Testis (tissue), 3 donors: ENCODE data around the gene KCNQ5. TPM values are rescaled to one million over a fixed set of nuclear protein-coding genes. Genes with fewer than 3 reads are reported as not detected.

Experiments
- DNase-seq: peaks from one replicate; pipeline ENCODE4 v3.0.0-alpha.2; 2019
- H3K27ac ChIP-seq, 2 donors: fragments of 200-600 bp; sonication (generic); one replicate each; pipeline ENCODE4 v1.5.1; 2019
- H3K27me3 ChIP-seq: fragments of 200-600 bp; sonication (generic); one replicate; pipeline ENCODE4 v1.5.1; 2019
- H3K36me3 ChIP-seq: fragments of 200-600 bp; sonication (generic); one replicate; pipeline ENCODE4 v1.5.1; 2017; ENCODE audit warnings: low read depth; ENCODE audit errors: missing control alignments
- H3K4me1 ChIP-seq: fragments of 200-600 bp; sonication (generic); one replicate; pipeline ENCODE4 v1.5.1; 2019
- H3K4me3 ChIP-seq, 2 donors: fragments of 200-600 bp; sonication (generic); one replicate each; pipeline ENCODE4 v1.5.1; 2017 to 2019
- H3K9me3 ChIP-seq: fragments of 200-600 bp; sonication (generic); one replicate; pipeline ENCODE4 v1.5.1; 2017
- POLR2A ChIP-seq: fragments of 450-650 bp; IDR thresholded peaks from one replicate; pipeline ENCODE4 v1.6.1; 2017; ENCODE audit warnings: antibody characterized with exemption, mild to moderate bottlenecking, moderate library complexity
- WGBS, 2 donors: methylation state at CpG; one replicate each; pipeline ENCODE4 v1.1.5; 2018; 5-methylcytosine and 5-hydroxymethylcytosine counted together
- intact Hi-C: fragments of 100-400 bp; cut with DNase I; formaldehyde crosslinking; loops from one replicate; pipeline ENCODE4 v1.15.1; 2023; ENCODE audit warnings: low total_unique reads
- polyA plus RNA-seq: library from polyadenylated mRNA; stranded (reverse); fragments of 350-450 nt; fragmentation: Illumina TruSeq; extraction: RNeasy Lipid Tissue Mini Kit (QIAGEN cat#74804); gene quantifications from one replicate; pipeline ENCODE4 v1.2.3, GENCODE V29; 2014; ENCODE audit warnings: low read depth, low replicate concordance; ENCODE audit not compliant: insufficient read depth
- total RNA-seq, 2 donors: library from RNA; depleted of rRNA; stranded (reverse); fragments of >200 nt; gene quantifications; one replicate each; pipeline ENCODE4 v1.2.3, GENCODE V29; 2016
- TF ChIP-seq, protein P1 (sequence below), 3 experiments: fragments of 450-650 bp in 2 of 3; fragments of 200-600 bp in 1 of 3; sonication (generic) in 1 of 3; IDR thresholded peaks; one replicate each; pipeline ENCODE4 v1.5.1; 2016 to 2019; ENCODE audit warnings: antibody characterized with exemption in 3 of 3, mild to moderate bottlenecking in 2 of 3, moderate library complexity in 1 of 3

KCNQ5 gene
- total and polyA plus RNA-seq, 3 donors from 2014 or later, result 0.43 to 1.1 (median 0.73) TPM

DNA sequence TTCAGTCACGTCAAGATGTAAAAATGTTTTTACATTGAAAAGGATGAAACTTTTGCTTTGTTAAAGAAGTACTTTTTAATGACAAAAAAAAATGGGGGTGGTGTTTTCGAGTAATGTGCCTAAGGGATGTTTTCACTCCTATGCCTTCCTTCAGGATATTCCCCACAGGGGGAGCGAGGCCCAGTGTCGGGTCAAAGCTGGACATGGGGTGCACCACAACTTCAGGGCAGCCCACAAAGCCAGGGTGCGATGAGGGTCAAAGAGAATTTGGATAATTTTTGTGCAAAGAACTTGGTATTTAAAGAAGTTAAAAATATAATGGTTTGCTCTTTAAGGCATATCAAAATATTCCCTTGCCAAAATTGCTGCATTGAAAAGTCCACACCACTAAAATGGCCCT lies 247.8 kb downstream of the KCNQ5 start:
- no peak overlapping the region for H3K27ac ChIP-seq
- no peaks in the 10 kb centered on the region for H3K36me3 ChIP-seq
- intact Hi-C loops, result no loop called here
- no peak for TF ChIP-seq POLR2A
- no peaks in the 10 kb centered on the region for H3K9me3 ChIP-seq
- H3K27me3 ChIP-seq, result no peaks in the 10 kb centered on the region
- no peak overlapping the region for H3K4me3 ChIP-seq
- no peak for DNase-seq
- WGBS, 2 donors, result 90 to 92% methylated on average over 5 of the region's 5 CpGs
- no peaks in the 10 kb centered on the region for H3K4me1 ChIP-seq

DNA sequence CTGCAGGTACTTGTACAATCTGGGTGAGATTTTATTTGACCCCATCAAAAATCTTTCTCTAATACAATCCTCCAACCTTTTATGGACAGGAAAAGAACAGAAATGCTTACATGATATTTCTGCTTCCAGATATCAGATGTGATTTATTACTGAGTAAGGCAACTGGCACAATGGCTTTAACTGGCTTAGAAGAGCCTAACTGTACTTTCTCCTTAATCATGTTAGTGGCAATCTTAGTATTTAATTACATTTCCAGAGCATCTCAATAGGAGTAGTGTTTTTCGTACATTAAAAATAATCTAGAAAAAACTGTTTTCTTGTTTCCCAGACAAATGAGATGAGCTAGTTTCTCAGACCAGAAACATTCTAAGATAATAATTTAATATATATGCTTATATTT lies 251.6 kb downstream of the KCNQ5 start:
- 88 to 92% methylated on average over 1 of the region's 1 CpG for WGBS, 2 donors
- DNase-seq, result no peak
- Histone ChIP-seq H3K9me3 (no peaks in the 10 kb centered on the region), H3K27me3 (no peaks in the 10 kb centered on the region), H3K27ac (no peak overlapping the region), H3K4me1 (no peaks in the 10 kb centered on the region), H3K4me3 (no peak overlapping the region), H3K36me3 (no peaks in the 10 kb centered on the region)
- no peak for TF ChIP-seq POLR2A
- TF ChIP-seq, protein P1, sequence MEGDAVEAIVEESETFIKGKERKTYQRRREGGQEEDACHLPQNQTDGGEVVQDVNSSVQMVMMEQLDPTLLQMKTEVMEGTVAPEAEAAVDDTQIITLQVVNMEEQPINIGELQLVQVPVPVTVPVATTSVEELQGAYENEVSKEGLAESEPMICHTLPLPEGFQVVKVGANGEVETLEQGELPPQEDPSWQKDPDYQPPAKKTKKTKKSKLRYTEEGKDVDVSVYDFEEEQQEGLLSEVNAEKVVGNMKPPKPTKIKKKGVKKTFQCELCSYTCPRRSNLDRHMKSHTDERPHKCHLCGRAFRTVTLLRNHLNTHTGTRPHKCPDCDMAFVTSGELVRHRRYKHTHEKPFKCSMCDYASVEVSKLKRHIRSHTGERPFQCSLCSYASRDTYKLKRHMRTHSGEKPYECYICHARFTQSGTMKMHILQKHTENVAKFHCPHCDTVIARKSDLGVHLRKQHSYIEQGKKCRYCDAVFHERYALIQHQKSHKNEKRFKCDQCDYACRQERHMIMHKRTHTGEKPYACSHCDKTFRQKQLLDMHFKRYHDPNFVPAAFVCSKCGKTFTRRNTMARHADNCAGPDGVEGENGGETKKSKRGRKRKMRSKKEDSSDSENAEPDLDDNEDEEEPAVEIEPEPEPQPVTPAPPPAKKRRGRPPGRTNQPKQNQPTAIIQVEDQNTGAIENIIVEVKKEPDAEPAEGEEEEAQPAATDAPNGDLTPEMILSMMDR (IDR thresholded peaks at IDR 0.05), result no peak
- intact Hi-C loops, result no loop called here

DNA sequence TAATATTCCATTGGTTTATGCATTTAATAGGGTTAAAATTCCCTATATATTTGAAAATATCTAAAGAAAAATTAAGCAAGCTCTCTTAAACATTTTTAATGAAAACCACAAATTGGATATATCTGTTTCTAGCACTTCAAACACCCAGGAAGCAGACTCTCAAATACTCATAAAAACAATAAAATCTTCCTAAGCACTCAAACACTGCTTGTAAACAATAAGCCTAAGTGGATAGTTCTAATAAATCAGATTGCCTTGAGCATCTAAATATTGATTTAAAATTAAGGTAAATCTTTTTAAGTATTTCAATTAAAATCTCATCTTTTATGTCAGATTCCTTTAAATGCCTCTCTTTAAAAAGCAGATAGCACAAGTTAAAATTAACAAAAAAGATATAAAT lies 254.4 kb downstream of the KCNQ5 start:
- intact Hi-C loops, result no loop called here
- TF ChIP-seq POLR2A, result no peak
- TF ChIP-seq, protein P1 (IDR thresholded peaks at IDR 0.05), result no peak
- Histone ChIP-seq H3K9me3 (no peaks in the 10 kb centered on the region), H3K27me3 (no peaks in the 10 kb centered on the region), H3K4me3 (no peak overlapping the region), H3K4me1 (no peaks in the 10 kb centered on the region), H3K27ac (no peak overlapping the region), H3K36me3 (no peaks in the 10 kb centered on the region)
- no peak for DNase-seq

DNA sequence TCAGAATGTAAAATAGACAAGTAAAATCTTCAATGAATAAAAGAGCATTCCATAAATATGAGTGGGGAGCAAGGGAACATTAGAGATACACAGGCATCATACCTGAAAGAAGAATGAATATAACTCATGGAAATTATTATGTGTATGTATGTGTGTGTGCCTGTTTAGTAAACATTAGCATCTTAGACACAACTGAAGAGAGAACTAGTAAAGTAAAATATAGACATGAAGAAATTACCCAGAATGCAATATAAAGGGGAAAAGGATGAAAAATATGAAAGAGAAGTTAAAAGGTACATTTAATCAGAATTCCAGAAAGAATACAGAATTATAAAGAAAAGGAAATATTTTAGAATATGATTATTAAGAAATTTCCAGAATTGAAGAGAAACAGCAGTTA lies 264.3 kb downstream of the KCNQ5 start:
- TF ChIP-seq POLR2A, result no peak
- TF ChIP-seq, protein P1 (IDR thresholded peaks at IDR 0.05), result no peak
- Histone ChIP-seq H3K36me3 (no peaks in the 10 kb centered on the region), H3K4me1 (no peaks in the 10 kb centered on the region), H3K9me3 (no peaks in the 10 kb centered on the region), H3K27ac (no peak overlapping the region), H3K27me3 (no peaks in the 10 kb centered on the region), H3K4me3 (no peak overlapping the region)
- intact Hi-C loops, result no loop called here
- no peak for DNase-seq

DNA sequence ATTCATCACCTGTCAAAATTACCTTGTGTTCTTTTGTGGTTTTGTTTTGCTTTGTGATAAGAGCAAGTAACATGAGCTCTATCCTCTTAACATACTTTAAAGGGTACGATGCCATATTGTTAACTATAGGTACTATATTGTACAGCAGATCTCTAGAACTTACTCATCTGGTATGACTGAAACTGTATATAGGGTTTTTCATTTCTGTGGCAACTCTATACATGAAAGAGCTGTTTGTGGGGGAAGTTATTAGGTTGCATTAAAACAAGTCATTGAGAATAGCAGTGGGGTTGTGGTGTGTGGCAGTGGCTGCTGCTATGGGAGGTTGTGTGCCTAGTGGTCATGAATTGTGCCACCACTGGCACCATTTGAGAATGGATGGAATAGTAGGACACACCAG lies 268.4 kb downstream of the KCNQ5 start:
- Histone ChIP-seq H3K4me1 (no peaks in the 10 kb centered on the region), H3K27me3 (no peaks in the 10 kb centered on the region), H3K27ac (no peak overlapping the region), H3K36me3 (no peaks in the 10 kb centered on the region), H3K9me3 (no peaks in the 10 kb centered on the region), H3K4me3 (no peak overlapping the region)
- 77 to 84% methylated on average over 1 of the region's 1 CpG for WGBS, 2 donors
- DNase-seq, result no peak
- TF ChIP-seq, protein P1 (IDR thresholded peaks at IDR 0.05), result no peak
- intact Hi-C loops, result no loop called here
